Measurements from ENCODE around the gene SEPTIN11.

The SEPTIN11 gene

GRCh38 chr4:76981644-76982043 lies 32.1 kb downstream of the SEPTIN11 start:
- DNase-seq, result no peak

GRCh38 chr4:76982638-76983584 lies 33.4 kb downstream of the SEPTIN11 start:
- DNase-seq, result no peak

GRCh38 chr4:76984127-76984526 lies 34.6 kb downstream of the SEPTIN11 start:
- no peak for DNase-seq

- no peak for DNase-seq
Observed at GRCh38 chr4:76984788-76985211, 35.2 kb downstream of the SEPTIN11 start.

- DNase-seq, result no peak
Observed at GRCh38 chr4:76987153-76987591, 37.6 kb downstream of the SEPTIN11 start.

GRCh38 chr4:76987685-76988084 lies 38.1 kb downstream of the SEPTIN11 start:
- no peak for DNase-seq

- DNase-seq, result peak; percentile 40
Observed at GRCh38 chr4:76989391-76990061, 40.0 kb downstream of the SEPTIN11 start.

GRCh38 chr4:76990288-76991080 lies 40.9 kb downstream of the SEPTIN11 start:
- no peak for DNase-seq

GRCh38 chr4:76991161-76991660 lies 41.7 kb downstream of the SEPTIN11 start:
- DNase-seq, result no peak

- peak; percentile 29 for DNase-seq
Observed at GRCh38 chr4:76993787-76994641, 44.5 kb downstream of the SEPTIN11 start.

GRCh38 chr4:76995776-76996175 lies 46.2 kb downstream of the SEPTIN11 start:
- DNase-seq, result no peak

GRCh38 chr4:76996445-76996844 lies 46.9 kb downstream of the SEPTIN11 start:
- DNase-seq, result no peak

GRCh38 chr4:76997077-76997476 lies 47.5 kb downstream of the SEPTIN11 start:
- no peak for DNase-seq

GRCh38 chr4:76997532-76997931 lies 48.0 kb downstream of the SEPTIN11 start:
- no peak for DNase-seq

GRCh38 chr4:76998251-76998901 lies 48.8 kb downstream of the SEPTIN11 start:
- no peak for DNase-seq
